ENCODE results near the gene BMS1.

GRCh38 chr10:42734536-42734935 lies 48.1 kb upstream of the BMS1 start:
- TF ChIP-seq CTCF (conservative IDR thresholded peaks at IDR 0.05; ENCODE audit: low read depth, low read length) (no peak), POLR2A (IDR thresholded peaks at IDR 0.05; ENCODE audit: low read depth, low read length) (no peak), MXI1 (IDR thresholded peaks at IDR 0.05; ENCODE audit: borderline replicate concordance, low read depth, low read length) (no peak), USF2 (IDR thresholded peaks at IDR 0.05; ENCODE audit: low read depth, low read length) (no peak), BHLHE40 (IDR thresholded peaks at IDR 0.05; ENCODE audit: low read depth, low read length) (no peak), RCOR1 (IDR thresholded peaks at IDR 0.05; ENCODE audit: insufficient replicate concordance, low read length) (no peak), SMC3 (IDR thresholded peaks at IDR 0.05; ENCODE audit: low read depth, low read length) (no peak), FOS (IDR thresholded peaks at IDR 0.05; ENCODE audit: low read depth, low read length) (no peak), RFX5 (IDR thresholded peaks at IDR 0.05; ENCODE audit: low read depth, low read length) (no peak), ELK1 (IDR thresholded peaks at IDR 0.05; ENCODE audit: borderline replicate concordance, low read depth, low read length) (no peak), NFE2L2 (IDR thresholded peaks at IDR 0.05; ENCODE audit: low read depth, low read length) (no peak), MAFK (IDR thresholded peaks at IDR 0.05; ENCODE audit: low read depth, low read length) (no peak), CEBPB (IDR thresholded peaks at IDR 0.05; ENCODE audit: low read depth, low read length) (no peak), RAD21 (IDR thresholded peaks at IDR 0.05; ENCODE audit: low read length) (no peak)

All from IMR-90 (cell line).